ENCODE measurements around the gene TAAR2.

DNA sequence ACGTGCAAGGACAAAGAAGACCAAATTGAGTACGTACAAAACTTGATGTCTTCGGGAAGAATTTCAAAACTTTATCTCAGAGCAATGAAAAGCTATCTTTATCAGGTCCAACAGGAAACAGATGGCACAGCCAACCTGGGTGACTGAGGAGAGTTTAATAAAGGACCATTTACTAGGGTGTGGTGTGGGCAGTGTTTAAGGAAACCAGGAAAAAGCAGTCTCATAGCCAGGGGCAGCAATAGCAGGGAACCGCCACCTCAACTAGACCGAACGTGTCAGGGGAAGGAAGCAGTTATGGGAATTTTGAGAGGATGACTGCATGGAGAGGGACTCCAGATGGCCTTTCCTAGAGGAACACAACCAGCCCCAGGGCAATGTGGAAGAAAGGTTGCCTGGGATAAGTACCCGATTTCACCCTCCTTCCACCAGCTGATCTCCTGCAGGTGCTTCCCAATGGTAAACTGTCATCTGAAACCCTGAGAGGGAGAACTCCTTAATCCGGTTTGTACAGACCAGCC is 19.4 kb downstream of the TAAR2 start:
- TF ChIP-seq, protein P1, sequence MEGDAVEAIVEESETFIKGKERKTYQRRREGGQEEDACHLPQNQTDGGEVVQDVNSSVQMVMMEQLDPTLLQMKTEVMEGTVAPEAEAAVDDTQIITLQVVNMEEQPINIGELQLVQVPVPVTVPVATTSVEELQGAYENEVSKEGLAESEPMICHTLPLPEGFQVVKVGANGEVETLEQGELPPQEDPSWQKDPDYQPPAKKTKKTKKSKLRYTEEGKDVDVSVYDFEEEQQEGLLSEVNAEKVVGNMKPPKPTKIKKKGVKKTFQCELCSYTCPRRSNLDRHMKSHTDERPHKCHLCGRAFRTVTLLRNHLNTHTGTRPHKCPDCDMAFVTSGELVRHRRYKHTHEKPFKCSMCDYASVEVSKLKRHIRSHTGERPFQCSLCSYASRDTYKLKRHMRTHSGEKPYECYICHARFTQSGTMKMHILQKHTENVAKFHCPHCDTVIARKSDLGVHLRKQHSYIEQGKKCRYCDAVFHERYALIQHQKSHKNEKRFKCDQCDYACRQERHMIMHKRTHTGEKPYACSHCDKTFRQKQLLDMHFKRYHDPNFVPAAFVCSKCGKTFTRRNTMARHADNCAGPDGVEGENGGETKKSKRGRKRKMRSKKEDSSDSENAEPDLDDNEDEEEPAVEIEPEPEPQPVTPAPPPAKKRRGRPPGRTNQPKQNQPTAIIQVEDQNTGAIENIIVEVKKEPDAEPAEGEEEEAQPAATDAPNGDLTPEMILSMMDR (IDR thresholded peaks at IDR 0.05): no peak
- no peak for TF ChIP-seq EZH2 (IDR thresholded peaks at IDR 0.05)
